VCaP (cell line): ENCODE measurements around the gene OSBPL10.
"Not testable (repeated sequence)": the region's sequence is repeated elsewhere in the genome, so short reads cannot be mapped to it uniquely, and the experiment has no call there.

ENCODE experiments used
- H3K27ac ChIP-seq: fragments of 450-650 bp; 2 replicates; pipeline ENCODE4 v1.5.1; 2017
- TF ChIP-seq, protein P1 (sequence below): fragments of 450-650 bp; conservative IDR thresholded peaks from 2 replicates; pipeline ENCODE4 v1.5.1; 2017; ENCODE audit warnings: mild to moderate bottlenecking, moderate library complexity

OSBPL10 gene

DNA sequence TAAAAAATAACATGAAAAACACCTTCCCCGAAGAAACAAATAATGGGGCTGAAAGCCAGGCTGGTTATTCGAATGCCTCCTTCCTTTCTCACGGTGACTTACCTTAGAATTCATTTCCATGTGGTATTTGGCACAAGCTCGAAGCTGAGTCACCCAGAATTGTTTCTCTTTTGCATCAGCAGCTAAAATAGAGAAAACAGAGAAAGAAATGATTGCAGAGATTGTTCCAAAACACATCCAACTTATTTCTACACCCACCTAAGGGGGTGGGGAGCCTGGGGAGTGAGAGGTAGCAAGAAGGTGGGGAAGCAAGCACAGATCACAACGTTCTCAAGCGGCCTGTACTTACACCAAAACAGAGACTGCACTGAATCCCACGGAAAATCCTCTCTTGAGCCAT, 104.7 kb downstream of the OSBPL10 start:
- TF ChIP-seq, protein P1, sequence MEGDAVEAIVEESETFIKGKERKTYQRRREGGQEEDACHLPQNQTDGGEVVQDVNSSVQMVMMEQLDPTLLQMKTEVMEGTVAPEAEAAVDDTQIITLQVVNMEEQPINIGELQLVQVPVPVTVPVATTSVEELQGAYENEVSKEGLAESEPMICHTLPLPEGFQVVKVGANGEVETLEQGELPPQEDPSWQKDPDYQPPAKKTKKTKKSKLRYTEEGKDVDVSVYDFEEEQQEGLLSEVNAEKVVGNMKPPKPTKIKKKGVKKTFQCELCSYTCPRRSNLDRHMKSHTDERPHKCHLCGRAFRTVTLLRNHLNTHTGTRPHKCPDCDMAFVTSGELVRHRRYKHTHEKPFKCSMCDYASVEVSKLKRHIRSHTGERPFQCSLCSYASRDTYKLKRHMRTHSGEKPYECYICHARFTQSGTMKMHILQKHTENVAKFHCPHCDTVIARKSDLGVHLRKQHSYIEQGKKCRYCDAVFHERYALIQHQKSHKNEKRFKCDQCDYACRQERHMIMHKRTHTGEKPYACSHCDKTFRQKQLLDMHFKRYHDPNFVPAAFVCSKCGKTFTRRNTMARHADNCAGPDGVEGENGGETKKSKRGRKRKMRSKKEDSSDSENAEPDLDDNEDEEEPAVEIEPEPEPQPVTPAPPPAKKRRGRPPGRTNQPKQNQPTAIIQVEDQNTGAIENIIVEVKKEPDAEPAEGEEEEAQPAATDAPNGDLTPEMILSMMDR: no peak
- no peak overlapping the region for H3K27ac ChIP-seq

DNA sequence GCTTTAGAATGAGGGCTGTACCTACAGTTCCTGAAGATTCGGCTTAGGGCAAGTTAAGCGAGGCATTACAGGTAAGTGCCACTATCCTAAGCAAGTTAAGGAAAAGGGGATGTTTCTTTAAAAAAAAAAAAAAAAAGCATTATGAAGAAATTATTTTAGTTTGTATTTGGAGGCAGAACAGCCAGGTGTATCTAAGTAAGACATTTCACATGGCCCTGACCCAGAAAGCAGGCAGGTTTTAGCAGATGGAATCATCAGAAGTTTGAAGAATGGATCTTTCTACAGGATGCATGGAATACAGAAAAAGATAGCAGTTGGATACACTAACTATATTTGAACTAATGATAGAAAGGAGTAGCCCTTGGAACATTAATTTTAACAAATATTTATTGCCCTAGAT, 105.6 kb downstream of the OSBPL10 start:
- H3K27ac ChIP-seq: no peak overlapping the region

DNA sequence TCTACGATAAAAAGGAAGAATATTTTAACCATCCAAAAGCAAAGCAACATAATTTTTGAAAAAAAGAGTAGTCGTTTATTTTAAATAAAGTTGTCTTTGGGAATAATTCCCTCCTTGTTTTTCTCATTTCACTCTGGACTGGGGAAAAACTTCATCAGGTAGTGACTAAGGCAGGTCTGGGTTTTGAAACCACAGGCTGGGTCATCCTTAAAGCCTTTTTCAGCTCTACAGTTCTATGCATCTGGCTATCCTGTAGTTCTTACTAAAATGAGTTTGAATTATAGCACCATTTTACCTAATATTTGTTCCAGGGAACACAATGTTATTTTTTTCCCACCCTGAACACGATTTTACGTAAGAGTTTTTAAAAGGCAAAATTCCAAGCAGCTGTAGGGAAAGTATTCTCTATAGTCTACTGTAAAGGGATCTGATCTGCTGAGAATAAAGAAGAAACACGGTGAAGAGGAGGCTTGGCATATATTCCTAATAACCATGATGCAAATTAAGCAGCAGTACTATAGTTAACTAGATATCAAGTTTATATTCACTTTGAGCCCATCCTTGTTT, 107.7 kb downstream of the OSBPL10 start:
- TF ChIP-seq, protein P1: no peak
- H3K27ac ChIP-seq: no peak overlapping the region

More for the DNA sequence above, 105.6 kb downstream of the OSBPL10 start:
- TF ChIP-seq, protein P1: no peak

DNA sequence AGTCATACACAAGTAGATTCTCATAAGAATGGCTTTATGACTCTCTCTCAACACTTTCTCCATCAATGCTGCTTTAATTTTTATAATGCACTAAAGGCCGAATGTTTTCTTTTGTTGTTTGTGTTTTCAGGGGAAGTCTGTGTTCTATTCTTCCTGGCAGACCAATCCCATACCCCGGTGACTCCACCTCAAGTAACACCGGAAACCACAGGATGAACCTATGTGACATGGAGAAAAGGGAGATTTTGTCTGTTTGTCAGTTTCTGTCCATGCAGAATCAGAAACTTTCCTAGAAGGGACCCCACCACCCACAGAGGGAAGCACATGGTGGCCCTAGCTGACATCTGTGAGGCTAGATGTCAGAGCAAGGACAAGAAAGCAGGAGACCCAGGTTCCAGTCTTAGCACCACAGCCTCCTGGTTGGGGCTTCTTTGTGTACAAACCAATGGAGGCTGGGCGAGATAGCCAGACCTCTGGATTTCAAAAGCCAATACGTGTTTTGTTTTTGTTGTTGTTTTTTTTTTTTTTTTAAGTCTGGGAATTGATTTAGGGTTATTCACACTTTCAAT, 109.0 kb downstream of the OSBPL10 start:
- no peak overlapping the region for H3K27ac ChIP-seq
- TF ChIP-seq, protein P1: no peak

DNA sequence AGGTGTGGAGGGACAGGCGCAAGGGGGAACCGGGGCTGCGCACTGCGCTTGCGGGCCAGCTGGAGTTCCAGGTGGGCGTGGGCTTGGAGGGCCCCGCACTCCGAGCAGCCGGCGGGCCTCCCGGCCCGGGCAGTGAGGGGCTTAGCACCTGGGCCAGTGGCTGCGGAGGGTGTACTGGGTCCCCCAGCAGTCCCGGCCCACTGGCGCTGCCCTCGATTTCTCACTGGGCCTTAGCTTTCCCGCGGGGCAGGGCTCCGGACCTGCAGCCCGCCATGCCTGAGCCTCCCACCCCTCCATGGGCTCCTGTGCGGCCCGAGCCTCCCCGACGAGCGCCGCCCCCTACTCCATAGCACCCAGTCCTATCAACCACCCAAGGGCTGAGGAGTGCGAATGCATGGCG, 111.0 kb downstream of the OSBPL10 start:
- not testable (repeated sequence) for H3K27ac ChIP-seq

DNA sequence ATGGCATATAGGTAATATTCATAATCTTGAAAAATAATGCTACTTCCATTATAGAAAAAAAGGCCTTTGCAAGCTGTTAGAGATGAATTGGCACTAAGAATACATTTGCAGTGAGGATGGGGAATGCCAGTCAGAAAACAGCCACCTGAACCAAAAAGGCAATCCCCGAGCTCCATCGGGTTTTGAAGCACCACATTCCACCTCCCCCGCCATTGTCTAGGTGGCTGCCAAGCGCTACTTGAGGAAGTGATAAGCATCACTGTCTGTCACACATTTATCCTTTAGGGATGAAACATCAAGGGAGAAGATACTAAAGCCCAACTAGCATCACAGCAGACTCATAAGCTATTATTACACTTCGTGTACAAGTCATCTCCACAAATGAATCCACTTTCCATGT, 112.8 kb downstream of the OSBPL10 start:
- no peak overlapping the region for H3K27ac ChIP-seq
- TF ChIP-seq, protein P1: no peak

DNA sequence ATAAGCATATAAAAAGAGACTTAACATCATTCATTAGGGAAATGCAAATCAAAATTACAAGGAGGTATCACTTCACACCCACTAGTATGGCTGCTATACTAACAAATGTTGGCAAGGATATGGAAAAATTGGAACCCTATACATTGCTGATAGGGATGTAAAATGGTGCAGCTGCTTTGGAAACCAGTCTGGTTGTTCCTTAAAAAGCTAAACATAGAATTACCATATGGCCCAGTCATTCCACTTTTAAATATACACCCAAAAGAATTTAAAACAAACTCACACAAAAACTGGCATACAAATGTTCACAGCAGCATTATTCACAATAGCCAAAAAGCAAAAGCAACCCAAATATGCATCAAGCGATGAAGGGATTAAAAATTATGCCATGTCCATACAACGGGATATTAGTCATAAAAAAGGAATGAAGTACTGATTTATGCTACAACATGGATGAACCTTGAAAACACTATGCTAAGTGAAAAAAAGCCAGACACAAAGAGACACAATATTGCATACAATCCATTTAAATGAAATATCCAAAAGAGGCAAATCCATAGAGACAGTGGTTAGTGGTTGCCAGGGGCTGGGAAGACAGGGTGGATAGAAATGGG, 118.3 kb downstream of the OSBPL10 start:
- TF ChIP-seq, protein P1: no peak
- H3K27ac ChIP-seq: no peak overlapping the region

DNA sequence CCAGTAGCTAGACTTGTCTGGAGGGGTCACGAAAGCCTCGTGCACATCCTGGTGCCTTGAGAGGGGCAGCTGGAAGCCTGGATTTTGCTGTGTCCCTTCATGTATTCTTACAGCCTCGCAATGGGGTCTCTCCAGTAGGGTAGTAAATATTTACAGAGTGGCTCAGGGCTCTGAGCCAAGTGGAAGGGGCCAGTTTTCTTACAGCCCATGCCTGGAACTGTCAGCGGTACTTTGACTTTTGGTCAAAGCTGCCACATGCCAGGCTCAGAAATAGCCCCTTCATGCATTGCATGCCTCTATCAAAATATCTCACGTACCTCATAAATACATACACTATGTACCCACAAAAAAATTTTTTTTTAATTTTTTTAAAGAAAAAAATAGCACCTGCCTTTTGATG, 119.2 kb downstream of the OSBPL10 start:
- H3K27ac ChIP-seq: no peak overlapping the region
- TF ChIP-seq, protein P1: no peak

DNA sequence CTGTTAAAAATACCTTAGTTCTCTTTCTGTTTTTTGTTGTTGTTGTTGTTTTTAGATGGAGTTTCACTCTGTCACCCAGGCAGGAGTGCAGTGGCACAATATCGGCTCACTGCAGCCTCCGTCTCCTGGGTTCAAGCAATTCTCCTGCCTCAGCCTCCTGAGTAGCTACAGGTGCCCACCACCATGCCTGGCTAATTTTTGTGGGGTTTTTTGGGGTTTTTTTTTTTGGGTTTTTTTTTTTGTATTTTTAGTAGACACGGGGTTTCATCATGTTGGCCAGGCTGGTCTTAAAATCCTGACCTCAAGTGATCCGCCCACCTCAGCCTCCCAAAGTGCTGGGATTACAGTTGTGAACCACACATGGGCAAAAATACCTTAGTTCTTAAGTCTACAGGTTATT, 120.4 kb downstream of the OSBPL10 start:
- not testable (repeated sequence) for H3K27ac ChIP-seq
